HG03066 (cell line): ENCODE data around the gene MRPL20.
"Not testable (repeated sequence)": the region's sequence is repeated elsewhere in the genome, so short reads cannot be mapped to it uniquely, and the experiment has no call there.

ENCODE experiments used
- ATAC-seq: cut with Tn5 transposase; IDR thresholded peaks from one replicate; pipeline ENCODE4 v1.9.1; 2021; ENCODE audit warnings: low read depth; ENCODE audit not compliant: unreplicated experiment

Gene MRPL20

GRCh38 chr1:1427106-1427819 is 20.2 kb upstream of the MRPL20 start:
- no peak for ATAC-seq

DNA sequence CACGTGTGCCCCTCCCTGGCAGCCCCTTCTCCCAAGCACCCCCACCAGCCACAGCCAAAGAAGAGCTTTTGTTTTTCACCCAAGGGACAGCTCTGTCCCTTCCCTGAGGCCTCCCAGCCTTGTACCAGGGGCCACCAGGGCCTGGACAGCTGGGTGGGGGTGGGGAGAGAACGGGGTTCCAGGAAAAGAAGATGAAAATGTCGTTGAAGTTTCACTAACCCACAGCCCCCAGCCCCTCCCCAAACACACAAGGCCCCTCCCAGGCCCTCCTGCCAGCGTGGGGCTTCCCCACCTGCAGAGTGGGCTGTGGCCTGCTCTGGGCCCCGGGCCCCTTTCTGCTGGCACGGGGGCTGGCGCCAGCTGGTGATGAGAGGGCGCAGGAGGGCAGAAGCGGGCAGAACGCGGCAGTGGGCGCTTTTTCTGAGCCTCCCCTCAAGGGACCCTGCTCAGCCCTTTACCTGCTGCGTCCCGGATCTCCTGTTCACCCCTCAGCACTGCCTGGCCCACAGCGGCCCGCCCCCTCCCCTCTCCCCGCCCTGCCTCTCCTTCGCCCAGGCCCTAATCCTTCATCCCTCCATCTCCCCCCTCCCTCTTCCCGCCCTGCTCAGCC is 19.5 kb upstream of the MRPL20 start:
- no peak for ATAC-seq

DNA sequence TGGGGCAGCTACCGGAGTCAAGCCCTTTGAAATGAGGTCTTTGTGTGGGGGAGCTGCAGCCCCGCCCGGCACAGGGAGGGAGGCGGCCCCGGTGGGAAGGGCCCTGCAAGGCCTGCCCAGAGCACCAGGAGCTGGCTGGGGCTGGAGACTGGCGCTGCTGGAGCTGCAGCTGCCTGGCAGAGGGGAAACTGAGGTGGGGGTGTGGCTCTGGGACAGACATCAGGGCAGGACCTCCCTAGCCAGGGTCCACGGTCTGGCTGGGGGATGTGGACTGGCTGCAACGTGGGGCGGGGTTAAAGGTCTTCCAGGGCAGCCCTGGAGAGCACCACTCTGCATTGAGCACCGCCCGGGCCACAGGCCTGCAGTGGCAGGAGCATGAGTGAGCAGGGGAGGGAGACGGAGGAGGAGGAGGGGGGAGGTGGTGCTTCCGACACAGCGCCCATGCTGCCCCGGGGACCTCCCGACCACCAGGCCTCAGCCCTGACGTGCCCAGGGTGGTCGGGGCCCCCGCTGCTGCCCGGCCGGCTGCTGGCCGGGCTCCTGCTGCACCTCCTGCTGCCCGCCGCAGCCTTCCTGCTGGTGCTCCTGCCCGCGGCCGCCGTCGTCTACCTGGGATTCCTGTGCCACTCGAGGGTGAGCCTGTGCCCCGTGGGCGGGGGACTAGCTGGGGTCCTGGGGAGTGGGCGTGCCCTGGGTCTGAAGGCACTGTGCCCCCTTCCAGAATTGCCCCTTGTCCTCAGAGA is 18.8 kb upstream of the MRPL20 start:
- no peak for ATAC-seq

DNA sequence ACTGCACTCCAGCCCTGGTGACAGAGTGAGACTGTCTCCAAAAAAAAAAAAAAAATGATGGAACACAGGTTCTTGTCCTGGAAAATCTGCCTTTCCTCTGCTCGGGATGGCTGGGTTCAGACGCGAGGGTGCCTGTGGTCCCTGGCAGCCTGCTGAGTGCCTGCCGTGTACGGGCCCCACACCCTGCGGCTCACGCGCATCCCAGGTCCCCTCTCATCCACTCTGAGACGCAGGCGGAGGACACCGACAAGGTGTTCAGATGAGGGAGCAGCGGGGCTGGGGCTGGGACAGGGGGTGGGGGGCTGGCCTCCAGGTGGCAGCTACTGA is 18.3 kb upstream of the MRPL20 start:
- ATAC-seq = no peak

GRCh38 chr1:1424707-1425106 is 17.6 kb upstream of the MRPL20 start:
- ATAC-seq = no peak

GRCh38 chr1:1423245-1423597 is 16.1 kb upstream of the MRPL20 start:
- no peak for ATAC-seq

- no peak for ATAC-seq
These were observed 15.6 kb upstream of the MRPL20 start for GRCh38 chr1:1422465-1423244.

DNA sequence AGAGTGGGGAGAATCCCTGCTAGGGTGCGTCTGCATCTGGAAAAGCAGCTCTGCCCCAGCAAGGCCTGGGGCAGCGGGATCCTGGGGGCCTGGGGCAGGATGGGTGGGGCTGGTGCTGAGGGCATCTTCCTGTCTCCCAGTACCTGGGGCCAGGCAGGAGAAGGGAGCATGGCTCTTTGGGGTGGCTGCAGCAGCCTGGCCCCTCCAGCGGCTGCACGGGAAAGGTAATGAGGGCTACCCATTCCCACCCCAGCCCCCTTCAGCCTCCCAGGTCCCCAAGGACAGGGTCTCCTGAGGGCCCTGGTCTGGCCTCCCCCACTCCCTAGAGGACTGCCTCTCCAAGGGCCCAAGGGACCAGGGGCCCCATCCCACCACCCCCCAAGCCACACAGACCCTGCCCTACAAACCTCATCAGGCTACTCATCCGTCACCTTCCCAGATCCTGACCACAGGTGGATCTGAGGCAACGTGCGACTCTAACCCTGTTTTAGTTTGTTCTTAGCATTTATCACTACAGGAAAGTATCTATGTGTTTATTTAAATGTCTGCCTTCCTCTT is 14.9 kb upstream of the MRPL20 start:
- ATAC-seq = no peak

DNA sequence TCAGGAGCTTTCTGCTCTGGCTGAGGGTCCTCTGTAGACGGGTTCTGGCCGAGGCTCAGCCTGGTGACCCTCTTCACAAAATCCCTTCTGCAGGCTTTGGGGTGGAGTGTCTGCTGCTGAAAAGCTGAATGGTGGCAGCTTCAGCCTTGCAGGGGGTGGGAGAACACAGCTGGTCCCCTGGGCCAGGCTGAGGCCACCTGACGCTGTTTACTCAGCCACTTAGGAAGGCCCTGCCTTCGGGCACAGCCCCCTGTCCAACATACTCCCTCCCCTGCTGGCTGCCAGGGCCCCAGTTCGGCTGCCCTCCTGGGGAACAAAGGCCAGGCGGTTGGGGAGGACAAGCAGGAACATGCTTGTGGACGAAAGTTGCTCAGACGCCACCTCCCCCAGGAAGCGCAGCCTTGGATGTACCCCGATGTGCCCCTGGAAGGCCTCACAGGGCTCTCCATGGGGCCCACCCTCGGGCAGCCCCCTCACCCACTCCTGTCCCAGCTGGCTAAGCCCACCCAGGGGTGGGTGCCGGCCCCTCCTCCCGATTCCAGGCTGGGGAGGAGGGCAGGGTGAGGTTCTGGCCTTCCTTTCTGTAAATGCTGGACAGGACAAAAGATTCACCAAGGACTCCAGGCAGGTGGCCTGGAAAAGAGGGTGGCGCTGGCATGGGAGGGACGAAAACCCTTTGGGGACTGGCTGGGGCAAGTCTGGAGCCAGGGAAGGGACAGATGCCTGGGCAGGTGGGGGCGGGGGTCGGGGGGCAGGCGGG is 14.2 kb upstream of the MRPL20 start, which contains the start of gene ANKRD65:
Gene ANKRD65, minus strand, starts transcription at position 130 of the 760 bp plus-strand sequence. CDS start 271 bp downstream, outside the sequence.
- ATAC-seq = no peak

- ATAC-seq = no peak
These were observed 13.6 kb upstream of the MRPL20 start for GRCh38 chr1:1420654-1421141.

DNA sequence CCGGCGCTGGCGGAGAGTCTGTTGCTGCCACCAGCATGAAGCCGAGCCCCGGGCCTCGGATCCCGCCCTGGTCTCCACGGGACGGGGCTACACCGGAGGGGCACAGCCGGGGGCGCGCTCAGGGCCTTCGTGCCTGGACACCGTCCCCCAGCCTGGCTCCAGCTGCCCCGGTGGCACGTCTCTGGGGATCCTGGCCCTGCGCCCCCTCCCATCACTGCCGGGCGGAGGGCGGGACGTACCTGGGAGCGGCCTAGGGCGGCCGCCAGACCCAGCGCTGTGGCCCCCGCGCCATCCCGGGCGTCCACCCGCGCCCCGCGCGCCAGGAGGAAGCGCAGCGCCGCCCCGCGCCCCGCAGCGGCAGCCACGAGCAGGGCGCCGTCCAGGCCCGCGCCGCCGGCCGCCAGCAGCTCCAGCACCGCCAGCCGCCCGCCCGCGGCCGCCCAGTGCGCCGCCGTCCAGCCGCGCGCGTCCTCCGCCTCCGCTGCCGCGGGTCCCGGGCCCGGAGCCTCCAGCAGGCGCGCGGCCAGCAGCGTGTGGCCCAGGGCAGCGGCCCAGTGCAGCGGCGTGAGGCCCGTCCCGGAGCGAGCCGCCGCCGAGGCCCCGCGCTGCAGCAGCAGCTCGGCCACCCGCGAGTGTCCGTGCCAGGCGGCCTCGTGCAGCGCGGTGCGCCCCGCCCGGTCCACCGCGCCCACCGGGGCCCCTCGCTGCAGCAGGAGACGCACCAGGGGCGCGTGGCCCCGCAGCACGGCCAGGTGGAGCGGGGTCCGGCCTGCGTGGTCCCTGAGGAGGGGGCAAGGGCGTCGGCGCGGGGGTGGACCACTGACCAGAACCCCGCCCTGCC is 12.9 kb upstream of the MRPL20 start:
- ATAC-seq = no peak

DNA sequence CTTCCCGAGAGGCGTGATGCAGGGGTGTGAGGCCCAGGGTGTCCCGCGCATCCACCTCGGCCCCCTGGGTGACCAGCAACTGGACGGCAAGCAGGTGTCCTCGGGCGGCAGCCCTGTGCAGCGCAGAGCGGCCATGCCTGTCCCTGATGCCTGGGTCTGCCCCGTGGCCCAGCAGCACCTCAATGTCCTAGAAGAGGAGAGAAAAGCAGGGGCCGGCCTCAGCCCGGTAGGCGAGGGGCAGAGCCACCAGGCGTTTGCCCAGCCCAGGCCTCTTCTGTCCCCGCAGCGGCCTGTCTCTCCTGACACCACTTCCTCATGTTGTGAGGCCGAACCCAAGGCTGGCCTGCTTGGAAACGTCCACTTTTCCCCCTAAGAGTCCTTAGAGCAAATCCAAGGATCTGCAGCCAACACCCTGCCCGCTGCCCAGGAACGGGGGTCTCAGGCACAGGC is 12.3 kb upstream of the MRPL20 start:
- no peak for ATAC-seq

DNA sequence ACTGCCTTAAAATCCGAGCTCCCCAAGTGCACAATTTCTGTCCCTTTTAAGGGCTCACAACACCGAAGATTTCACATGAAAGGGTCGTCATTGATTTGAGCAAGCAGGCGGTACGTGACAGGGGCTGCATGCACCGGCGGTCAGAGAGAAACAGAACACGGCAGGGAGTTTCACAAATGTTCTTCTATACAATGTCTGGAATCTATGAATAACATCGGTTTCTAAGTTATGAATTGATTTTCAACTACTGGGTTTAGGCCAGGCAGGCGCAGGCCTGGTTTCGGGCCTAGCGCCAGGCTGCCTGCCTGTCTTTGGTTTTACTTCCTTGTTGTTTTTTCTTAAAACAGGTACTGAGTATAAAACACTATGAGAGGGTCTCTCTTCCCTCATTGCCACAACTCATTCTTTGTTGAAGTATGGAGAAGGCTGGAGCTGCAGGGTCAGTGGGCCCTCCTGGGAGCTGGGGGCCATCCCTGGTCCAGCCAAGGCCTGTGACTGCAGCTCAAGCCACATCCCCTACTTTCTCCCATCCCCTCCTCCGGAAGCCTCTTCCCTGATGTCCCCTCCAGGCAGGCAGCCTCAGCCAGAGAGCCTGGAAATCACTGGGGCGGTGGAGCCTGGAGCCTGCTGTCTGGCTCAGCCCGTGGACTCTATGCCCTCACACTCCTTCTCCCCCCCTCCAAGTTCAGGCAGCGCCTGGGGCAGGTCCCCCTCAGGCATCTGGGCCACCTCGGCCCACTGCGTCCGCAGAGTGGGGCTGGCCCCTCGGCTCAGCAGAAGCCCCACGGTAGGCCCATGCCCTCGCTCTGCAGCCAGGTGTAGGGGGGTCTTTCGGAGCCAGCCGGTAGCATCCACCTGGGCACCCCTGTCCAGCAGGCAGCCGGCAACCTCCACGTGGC is 11.6 kb upstream of the MRPL20 start:
- no peak for ATAC-seq

DNA sequence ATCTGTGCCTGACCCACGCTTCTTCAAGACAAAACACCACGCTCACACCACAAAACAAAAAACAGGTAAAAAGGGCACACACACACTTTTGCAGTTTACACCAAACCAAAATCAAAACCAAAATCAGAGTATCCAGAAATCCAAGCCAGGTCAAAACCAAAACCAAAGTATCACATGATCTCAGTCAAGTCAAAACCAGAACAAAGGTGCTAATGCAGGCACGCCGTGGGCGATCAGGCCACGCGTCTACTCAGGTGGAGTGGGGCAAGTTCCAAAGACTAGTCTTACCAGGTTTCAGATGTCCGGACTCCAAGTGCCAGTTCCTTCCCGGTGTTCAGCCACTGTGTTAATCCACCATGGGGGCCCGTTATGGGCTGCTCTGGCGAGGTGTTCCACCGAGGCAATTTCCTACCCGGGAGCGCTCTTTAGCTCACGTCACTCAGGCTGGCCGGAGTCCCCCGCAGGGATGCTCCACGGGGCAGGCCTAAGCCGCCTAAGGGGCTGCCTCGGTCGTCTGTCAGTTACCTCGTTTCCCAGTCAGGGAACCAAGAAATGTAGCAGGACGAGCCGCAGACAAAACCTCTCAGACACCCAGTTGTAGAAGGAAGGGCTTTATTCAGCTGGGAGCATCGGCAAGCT is 10.9 kb upstream of the MRPL20 start:
- ATAC-seq = not testable (repeated sequence)

GRCh38 chr1:1417396-1417795 is 10.3 kb upstream of the MRPL20 start:
- not testable (repeated sequence) for ATAC-seq

- no peak for ATAC-seq
These were observed 8.7 kb upstream of the MRPL20 start for GRCh38 chr1:1415751-1416150.

GRCh38 chr1:1412311-1412902 is 5.3 kb upstream of the MRPL20 start:
- ATAC-seq = not testable (repeated sequence)
